ENCODE data around the gene DNAH7.

DNA sequence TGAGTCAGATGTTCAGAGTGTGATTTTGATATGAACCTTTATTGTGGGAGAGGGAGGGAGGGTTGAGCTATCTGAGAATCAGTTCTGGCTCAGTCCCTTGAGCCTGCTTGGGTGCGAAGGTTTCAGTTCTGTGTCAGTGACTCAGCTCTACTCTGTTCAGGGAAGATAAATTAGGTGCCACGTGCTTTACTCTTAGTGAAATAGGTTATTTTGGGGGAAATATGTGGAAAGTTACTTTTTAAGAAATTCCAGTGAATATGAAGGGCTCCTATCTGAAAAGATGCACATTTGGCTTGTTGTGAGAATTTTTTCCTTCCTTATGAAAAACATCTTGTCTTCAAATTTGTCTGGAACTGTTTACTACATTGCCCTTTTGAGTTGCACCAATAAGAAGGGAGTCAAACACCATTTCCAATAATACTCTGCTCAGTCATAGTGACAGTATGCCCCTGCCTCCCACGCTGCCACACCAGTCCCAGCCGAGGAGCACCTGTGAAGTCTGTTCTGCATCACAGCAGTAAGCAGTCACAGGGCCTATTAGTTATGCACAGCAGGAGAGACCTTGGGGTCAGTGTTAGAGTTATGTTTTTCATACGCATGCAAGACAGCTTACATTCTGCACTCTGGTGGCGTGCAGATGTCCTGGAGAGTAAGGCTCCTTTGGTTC, 32.8 kb upstream of the DNAH7 start:
- TF ChIP-seq, protein P1, sequence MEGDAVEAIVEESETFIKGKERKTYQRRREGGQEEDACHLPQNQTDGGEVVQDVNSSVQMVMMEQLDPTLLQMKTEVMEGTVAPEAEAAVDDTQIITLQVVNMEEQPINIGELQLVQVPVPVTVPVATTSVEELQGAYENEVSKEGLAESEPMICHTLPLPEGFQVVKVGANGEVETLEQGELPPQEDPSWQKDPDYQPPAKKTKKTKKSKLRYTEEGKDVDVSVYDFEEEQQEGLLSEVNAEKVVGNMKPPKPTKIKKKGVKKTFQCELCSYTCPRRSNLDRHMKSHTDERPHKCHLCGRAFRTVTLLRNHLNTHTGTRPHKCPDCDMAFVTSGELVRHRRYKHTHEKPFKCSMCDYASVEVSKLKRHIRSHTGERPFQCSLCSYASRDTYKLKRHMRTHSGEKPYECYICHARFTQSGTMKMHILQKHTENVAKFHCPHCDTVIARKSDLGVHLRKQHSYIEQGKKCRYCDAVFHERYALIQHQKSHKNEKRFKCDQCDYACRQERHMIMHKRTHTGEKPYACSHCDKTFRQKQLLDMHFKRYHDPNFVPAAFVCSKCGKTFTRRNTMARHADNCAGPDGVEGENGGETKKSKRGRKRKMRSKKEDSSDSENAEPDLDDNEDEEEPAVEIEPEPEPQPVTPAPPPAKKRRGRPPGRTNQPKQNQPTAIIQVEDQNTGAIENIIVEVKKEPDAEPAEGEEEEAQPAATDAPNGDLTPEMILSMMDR (IDR thresholded peaks at IDR 0.05), result no peak
- no peak for TF ChIP-seq POLR2A (IDR thresholded peaks at IDR 0.05)
